Measurements from ENCODE around the gene LEFTY2.
"Not testable (repeated sequence)": the region's sequence is repeated elsewhere in the genome, so short reads cannot be mapped to it uniquely, and the experiment has no call there.

Gene LEFTY2

DNA sequence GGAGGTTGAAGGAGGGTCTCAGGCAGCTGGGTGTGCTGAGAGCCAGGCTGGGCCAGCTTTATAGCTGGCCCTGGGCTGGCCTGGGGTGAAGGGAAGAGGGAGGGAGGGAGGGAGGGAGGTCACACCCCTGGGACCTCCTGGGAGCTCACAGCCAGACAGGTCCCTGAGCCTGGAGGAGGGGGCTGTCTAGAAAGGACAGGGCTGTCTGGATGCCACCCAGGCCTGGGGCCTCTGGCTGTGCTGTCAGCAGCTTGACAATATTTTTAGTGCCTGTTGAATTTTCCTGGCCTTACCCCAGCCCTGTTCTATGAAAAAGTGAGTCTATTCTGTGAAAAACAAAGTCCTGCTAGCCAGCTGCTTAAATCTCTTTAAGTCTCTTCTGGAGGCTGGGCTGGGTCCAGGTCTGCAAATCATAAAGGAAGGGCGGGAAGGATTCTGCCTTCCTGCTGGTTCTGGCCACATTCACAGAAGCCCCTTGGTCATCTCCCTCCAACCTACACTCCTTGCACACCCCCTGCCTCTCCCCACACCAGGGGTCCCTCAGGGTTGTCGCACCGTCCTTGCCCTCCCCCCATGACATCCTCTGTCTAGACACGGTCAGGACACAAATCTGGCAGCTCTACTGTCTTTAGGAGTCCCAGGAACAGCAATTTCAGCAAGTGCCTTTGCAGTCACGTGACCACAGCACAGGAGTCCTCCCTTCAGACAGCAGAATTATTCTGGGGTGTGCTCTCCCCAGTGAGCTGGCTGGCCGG lies at the start of gene LEFTY2:
TSS of gene LEFTY2 (minus strand) at position 34 of the 755 bp plus-strand sequence. CDS start 80 bp downstream, outside the sequence.
- peaks cover 9% of the 10 kb centered on the region in 2 donors for H3K27me3 Mint-ChIP-seq
- ATAC-seq (replicated peaks) (no peak), DNase-seq (no peak)
- H3K9me3 Mint-ChIP-seq = no peaks in the 10 kb centered on the region
- H3K4me1 Mint-ChIP-seq = peaks cover 9 to 12% of the 10 kb centered on the region in 2 donors
- no peak within 1 kb of the TSS for H3K27ac Mint-ChIP-seq
- H3K4me3 Mint-ChIP-seq = no peak within 1 kb of the TSS
- H3K36me3 Mint-ChIP-seq = no peaks in the 10 kb centered on the region

DNA sequence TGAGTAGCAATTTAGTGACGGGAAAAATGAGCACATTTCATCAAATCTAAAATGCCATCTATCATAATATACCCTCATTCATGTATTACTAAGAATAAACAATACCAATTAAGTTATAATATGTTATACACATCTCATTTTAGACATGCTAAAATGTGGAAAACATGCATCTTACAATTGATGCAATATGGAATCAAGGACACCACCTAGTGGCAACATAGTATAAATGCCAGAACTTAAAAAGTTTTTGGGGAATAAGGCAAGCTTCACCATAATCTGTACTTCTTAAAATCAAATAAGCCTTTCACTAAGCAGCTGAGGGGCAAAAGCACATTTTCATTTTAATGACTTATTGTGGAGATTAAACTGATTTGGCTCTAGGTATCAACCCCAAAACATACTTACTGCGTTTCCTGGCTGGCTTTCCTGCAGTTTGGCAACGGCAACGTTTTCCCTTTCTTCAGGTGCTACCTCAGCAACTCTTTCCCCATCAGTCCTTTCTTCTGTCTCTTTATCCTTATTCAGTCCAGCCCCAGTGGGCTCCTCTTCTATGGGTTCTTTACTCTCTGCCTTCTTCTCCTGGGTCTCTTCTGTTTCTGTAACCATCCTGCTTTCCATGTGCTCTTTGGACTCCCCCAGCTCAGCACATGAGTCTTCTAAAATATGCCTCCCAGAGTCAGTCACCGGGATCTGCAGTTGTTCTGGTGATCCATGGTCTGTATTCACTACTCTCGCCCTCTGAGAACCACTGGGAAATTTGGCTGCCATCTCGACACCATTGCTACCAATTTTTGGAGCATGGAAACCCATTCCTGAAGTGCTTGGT lies 46.7 kb upstream of the LEFTY2 start:
- no peak for DNase-seq
- Mint-ChIP-seq H3K27me3 (no peaks in the 10 kb centered on the region), H3K36me3 (peaks cover 32 to 43% of the 10 kb centered on the region in 2 donors), H3K27ac (peak overlapping the region; percentile 20), H3K4me1 (peaks cover 10 to 33% of the 10 kb centered on the region in 2 donors), H3K4me3 (no peak overlapping the region), H3K9me3 (no peaks in the 10 kb centered on the region)
- ATAC-seq (replicated peaks) = peak in 1 of 2 donors; percentile 42

DNA sequence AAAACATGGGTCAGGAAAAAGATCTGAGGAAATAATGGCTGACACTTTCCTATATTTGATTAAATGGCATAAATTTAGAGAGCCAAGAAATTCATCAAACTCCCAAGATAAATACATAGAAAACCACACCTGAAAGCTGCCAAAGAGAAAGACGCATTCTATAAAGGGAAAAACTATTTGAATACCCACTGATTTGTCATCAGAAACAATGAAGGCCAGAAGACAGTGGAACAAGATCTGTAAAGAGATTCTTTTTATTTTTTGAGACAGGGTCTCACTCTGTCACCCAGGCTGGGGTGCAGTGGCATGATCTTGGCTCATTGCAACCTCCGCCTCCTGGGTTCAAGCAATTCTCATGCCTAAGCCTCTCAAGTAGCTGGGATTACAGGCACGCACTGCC lies 40.7 kb upstream of the LEFTY2 start:
- H3K27ac Mint-ChIP-seq = peak overlapping the region; percentile 40

GRCh38 chr1:225980005-225980836 lies 39.2 kb upstream of the LEFTY2 start:
- H3K27me3 Mint-ChIP-seq = no peaks in the 10 kb centered on the region
- no peak overlapping the region for H3K4me3 Mint-ChIP-seq
- H3K9me3 Mint-ChIP-seq = peaks cover 0 to 3% of the 10 kb centered on the region in 2 donors
- H3K36me3 Mint-ChIP-seq = peaks cover 27 to 48% of the 10 kb centered on the region in 2 donors
- no peak for ATAC-seq (replicated peaks)
- H3K27ac Mint-ChIP-seq = no peak overlapping the region
- DNase-seq = no peak
- peaks cover 24 to 43% of the 10 kb centered on the region in 2 donors for H3K4me1 Mint-ChIP-seq

More for the DNA sequence above, 40.7 kb upstream of the LEFTY2 start:
- Mint-ChIP-seq H3K4me3 (no peak overlapping the region), H3K27me3 (no peaks in the 10 kb centered on the region), H3K9me3 (peaks cover 0 to 3% of the 10 kb centered on the region in 2 donors), H3K4me1 (peaks cover 21 to 40% of the 10 kb centered on the region in 2 donors), H3K36me3 (peaks cover 34 to 55% of the 10 kb centered on the region in 2 donors)
- DNase-seq (no peak), ATAC-seq (replicated peaks) (no peak)

DNA sequence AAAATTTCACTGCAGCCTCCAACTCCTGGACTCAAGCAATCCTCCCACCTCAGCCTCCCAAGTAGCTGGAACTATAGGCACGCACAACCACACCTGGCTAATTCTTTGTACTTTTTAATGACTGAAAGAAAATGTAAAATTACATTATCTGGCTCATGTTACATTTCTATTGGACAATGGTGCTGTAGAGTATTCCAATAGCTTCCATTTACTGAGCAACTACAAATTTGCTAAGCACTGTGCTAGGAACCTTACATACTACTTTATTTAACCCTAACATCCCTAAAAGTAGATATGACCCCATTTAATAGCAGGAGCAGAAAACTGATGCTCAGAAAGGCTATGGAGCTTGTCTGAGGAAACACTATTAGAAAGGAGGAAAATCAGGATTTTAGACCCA lies 38.4 kb upstream of the LEFTY2 start:
- ATAC-seq (replicated peaks) (no peak), DNase-seq (no peak)
- Mint-ChIP-seq H3K36me3 (peaks cover 27 to 48% of the 10 kb centered on the region in 2 donors), H3K27me3 (no peaks in the 10 kb centered on the region), H3K4me1 (peaks cover 24 to 43% of the 10 kb centered on the region in 2 donors), H3K27ac (no peak overlapping the region), H3K9me3 (peaks cover 0 to 3% of the 10 kb centered on the region in 2 donors), H3K4me3 (peak overlapping the region in 1 of 2 donors; percentile 32)

DNA sequence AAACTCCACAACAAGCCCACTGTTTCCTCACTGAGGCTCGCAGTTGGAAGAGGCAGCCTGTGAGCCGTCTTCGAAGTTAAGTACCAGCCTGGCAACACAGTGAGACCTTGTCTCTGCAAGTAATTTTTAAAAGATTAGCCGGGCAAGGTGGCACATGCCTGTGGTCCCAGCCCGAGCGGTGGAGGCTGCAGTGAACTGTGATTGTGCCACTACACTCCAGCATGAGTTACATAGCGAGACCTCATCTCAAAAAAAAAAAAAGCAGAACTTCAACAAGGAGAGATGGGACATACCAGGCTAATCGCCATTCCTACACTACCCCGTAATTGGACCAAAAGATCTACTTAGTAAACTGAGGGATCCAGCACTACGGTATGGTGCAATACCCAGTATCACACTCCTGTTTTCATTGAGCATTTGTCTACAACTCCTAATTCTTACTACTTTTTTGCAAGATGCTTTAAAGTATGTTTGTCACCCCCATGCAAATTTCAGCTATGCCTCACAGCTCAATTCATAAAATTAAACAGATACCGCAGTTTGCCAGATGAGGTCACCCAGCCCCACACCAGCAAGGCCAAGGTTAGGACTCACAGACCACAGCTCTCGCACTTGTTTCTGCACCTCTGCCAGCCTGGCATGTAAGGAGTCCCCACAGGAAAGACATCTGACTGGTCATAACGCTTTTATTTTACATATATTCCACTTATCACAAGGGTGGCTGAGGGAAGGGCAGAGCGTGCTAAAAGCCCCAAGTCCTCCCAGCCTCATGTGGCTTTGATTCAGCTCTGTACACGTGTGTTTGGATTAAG lies 37.1 kb upstream of the LEFTY2 start:
- ATAC-seq (replicated peaks) (peak; percentile 82 to 84), DNase-seq (peak; percentile 59)
- Mint-ChIP-seq H3K4me1 (peaks cover 24 to 43% of the 10 kb centered on the region in 2 donors), H3K9me3 (peaks cover 0 to 3% of the 10 kb centered on the region in 2 donors), H3K36me3 (peaks cover 22 to 41% of the 10 kb centered on the region in 2 donors), H3K27ac (peak overlapping the region; percentile 80), H3K4me3 (peak overlapping the region in 1 of 2 donors; percentile 26), H3K27me3 (no peaks in the 10 kb centered on the region)

GRCh38 chr1:225975146-225975545 lies 34.1 kb upstream of the LEFTY2 start:
- Mint-ChIP-seq H3K36me3 (peaks cover 12 to 26% of the 10 kb centered on the region in 2 donors), H3K4me1 (peaks cover 19 to 38% of the 10 kb centered on the region in 2 donors)
- not testable (repeated sequence) for H3K4me3 Mint-ChIP-seq; H3K9me3 Mint-ChIP-seq; H3K27me3 Mint-ChIP-seq; DNase-seq; H3K27ac Mint-ChIP-seq; ATAC-seq (replicated peaks)

GRCh38 chr1:225974454-225974853 lies 33.4 kb upstream of the LEFTY2 start:
- H3K27me3 Mint-ChIP-seq = no peaks in the 10 kb centered on the region
- H3K4me3 Mint-ChIP-seq = no peak overlapping the region

DNA sequence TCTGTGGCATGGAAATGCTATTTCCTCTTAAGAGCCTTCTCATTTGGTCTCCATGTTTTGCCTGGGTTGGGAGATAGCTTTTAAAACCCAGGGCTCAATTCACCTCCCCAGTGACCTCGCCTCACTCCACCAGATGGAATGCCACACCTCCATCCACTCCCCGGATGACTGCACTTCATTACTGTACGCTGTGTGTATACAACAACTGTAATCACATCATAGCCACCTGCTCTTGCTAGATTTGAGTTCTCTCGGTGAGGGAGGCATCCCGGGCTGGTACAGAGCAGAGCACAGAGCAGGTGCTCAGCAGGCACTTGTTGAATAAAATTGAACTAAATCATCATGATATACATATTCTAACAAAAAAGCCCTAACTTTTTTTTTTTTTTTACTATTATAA lies 32.1 kb upstream of the LEFTY2 start:
- Mint-ChIP-seq H3K27me3 (no peaks in the 10 kb centered on the region), H3K36me3 (peaks cover 7 to 10% of the 10 kb centered on the region in 2 donors), H3K27ac (no peak overlapping the region), H3K9me3 (no peaks in the 10 kb centered on the region), H3K4me3 (no peak overlapping the region), H3K4me1 (peaks cover 14 to 24% of the 10 kb centered on the region in 2 donors)
- DNase-seq (no peak), ATAC-seq (replicated peaks) (no peak)

More at GRCh38 chr1:225974454-225974853, 33.4 kb upstream of the LEFTY2 start:
- H3K27ac Mint-ChIP-seq = no peak overlapping the region
- H3K9me3 Mint-ChIP-seq = no peaks in the 10 kb centered on the region
- peaks cover 10 to 20% of the 10 kb centered on the region in 2 donors for H3K36me3 Mint-ChIP-seq
- ATAC-seq (replicated peaks) (no peak), DNase-seq (no peak)
- H3K4me1 Mint-ChIP-seq = peaks cover 19 to 36% of the 10 kb centered on the region in 2 donors

DNA sequence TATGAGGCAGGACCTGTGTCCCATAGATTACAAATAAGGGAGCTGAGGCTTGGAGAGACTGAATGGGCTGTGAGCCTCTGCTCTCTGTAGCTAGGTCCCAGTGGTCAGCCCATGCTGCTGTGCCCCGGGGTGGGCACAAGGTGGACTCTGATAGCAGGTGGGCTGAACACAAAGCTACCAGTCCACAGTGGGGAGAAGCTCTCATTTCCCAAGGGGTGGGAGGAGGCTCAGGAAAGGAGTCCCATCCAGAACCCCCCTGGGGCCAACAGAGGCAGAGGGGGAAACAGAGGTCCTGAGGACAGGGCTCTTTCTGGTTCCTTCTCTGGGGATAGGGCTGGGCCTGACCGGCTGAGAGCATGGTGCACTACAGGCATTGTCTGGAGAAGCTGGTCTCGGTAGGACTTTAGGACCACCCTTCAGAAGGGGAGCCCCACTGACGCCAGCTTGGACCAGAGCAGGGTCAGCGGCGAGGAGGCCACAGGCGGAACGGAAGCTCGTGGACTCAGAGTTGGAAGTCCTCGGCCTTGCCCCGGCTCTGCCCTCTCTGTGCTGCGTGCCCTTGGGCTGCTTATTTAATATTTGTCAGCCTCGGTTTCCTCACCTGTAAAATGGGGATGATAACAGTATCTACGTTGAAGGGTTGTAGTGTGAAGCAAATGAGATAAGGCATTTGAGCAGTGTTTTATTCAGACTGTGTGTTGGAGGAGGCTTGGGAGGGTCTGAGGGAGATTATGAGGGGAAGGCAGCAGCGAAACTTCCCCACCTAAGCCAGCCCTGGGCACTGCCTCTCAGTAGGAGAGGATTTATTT lies 31.5 kb upstream of the LEFTY2 start:
- Mint-ChIP-seq H3K27ac (no peak overlapping the region), H3K4me3 (no peak overlapping the region), H3K36me3 (peaks cover 6 to 8% of the 10 kb centered on the region in 2 donors), H3K4me1 (peaks cover 8 to 18% of the 10 kb centered on the region in 2 donors), H3K27me3 (no peaks in the 10 kb centered on the region), H3K9me3 (no peaks in the 10 kb centered on the region)
- ATAC-seq (replicated peaks) (no peak), DNase-seq (no peak)

DNA sequence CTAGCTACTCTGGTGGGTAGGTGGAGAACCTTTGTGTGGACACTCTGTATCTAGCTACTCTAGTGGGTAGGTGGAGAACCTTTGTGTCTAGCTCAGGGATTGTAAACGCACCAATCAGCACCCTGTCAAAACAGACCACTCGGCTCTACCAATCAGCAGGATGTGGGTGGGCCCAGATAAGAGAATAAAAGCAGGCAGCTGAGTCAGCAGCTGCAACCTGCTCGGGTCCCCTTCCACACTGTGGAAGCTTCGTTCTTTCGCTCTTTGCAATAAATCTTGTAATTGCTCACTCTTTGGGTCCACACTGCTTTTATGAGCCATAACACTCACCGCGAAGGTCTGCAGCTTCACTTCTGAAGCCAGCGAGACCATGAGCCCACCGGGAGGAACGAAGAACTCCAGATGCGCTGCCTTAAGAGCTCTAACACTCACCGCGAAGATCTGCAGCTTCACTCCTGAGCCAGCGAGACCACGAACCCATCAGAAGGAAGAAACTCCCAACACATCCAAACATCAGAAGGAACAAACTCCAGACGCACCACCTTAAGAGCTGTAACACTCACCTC lies 29.7 kb upstream of the LEFTY2 start:
- not testable (repeated sequence) for H3K27ac Mint-ChIP-seq

DNA sequence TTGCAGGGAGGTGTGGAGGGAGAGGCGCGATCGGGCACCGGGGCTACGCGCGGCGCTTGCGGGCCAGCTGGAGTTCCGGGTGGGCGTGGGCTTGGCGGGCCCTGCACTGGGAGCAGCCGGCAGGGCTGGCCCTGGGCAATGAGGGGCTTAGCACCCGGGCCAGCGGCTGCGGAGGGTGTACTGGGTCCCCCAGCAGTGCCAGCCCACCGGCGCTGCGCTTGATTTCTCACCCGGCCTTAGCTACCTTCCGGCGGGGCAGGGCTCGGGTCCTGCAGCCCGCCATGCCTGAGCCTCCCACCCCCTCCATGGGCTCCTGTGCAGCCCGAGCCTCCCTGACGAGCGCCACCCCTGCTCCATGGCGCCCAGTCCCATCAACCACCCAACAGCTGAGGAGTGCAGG lies 28.7 kb upstream of the LEFTY2 start:
- not testable (repeated sequence) for H3K4me3 Mint-ChIP-seq; H3K36me3 Mint-ChIP-seq; H3K4me1 Mint-ChIP-seq; H3K27me3 Mint-ChIP-seq; DNase-seq; H3K9me3 Mint-ChIP-seq; ATAC-seq (replicated peaks); H3K27ac Mint-ChIP-seq

More for the DNA sequence above, 29.7 kb upstream of the LEFTY2 start:
- H3K4me3 Mint-ChIP-seq; DNase-seq; H3K27me3 Mint-ChIP-seq; H3K36me3 Mint-ChIP-seq; H3K9me3 Mint-ChIP-seq; ATAC-seq (replicated peaks); H3K4me1 Mint-ChIP-seq: not testable (repeated sequence)
